ENCODE data around the gene KRT40. TPM values are rescaled to one million over a fixed set of nuclear protein-coding genes. Genes with fewer than 3 reads are reported as not detected.
A peak's percentile ranks its signal among the peaks of the same experiment; 100 is the strongest.

The KRT40 gene
- total and polyA plus RNA-seq, 2 of the 4 experiments (the other 2 are of a cell fraction): not detected

DNA sequence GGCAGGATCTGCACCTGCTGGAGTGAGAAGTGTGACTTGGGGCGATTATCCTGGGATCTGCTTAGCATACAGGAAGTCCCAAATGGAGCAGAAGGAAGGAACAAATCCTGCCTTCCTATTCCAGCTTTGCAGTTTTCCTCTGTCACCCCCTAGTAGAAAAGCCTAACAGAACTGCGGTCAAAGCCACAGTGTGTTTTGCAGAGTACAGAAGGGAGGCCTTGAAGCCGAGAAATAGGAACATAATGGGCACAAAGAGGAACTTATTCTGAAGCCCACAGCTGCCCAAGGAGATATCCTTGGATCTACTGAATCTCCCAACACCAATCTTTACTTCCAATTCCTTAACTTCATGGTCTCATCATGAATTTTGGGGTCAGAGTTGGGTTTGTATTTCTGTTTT lies 34.4 kb upstream of the KRT40 start:
- Histone ChIP-seq H2AK9ac (replicated peaks; ENCODE audit: low read depth, low read length, poor library complexity) (no peak overlapping the region), H2AFZ (replicated peaks; ENCODE audit: low read length, poor library complexity) (peak overlapping the region; percentile 1), H2BK15ac (ENCODE audit: low read depth, low read length) (no peak overlapping the region), H4K20me1 (ENCODE audit: insufficient read depth, low read length) (no peaks in the 10 kb centered on the region), H2BK20ac (ENCODE audit: low read depth, low read length) (no peak overlapping the region), H3K9me3 (ENCODE audit: control insufficient read depth, insufficient read depth, low read length) (no peaks in the 10 kb centered on the region; the same call in 1 of the 2 replicates), H3K36me3 (ENCODE audit: control insufficient read depth, insufficient read depth, low read length) (no peaks in the 10 kb centered on the region), H3K4ac (ENCODE audit: low read depth, low read length) (no peak overlapping the region; the same call in 1 of the 2 replicates), H4K5ac (ENCODE audit: low read depth, low read length) (no peak overlapping the region), H3K27me3 (ENCODE audit: control insufficient read depth, insufficient read depth, low read length) (no peaks in the 10 kb centered on the region; the same call in 1 of the 2 replicates), H3K14ac (replicated peaks; ENCODE audit: low read depth, low read length) (no peak overlapping the region), H3K4me2 (ENCODE audit: low read depth, low read length) (no peak overlapping the region), H3K9ac (ENCODE audit: low read depth, low read length) (no peak overlapping the region), H3K23ac (ENCODE audit: low read depth, low read length) (no peak overlapping the region), H2BK5ac (ENCODE audit: low read depth, low read length, poor library complexity, severe bottlenecking) (no peak overlapping the region), H3K27ac (ENCODE audit: insufficient read depth, low read length) (no peak overlapping the region), H3K18ac (ENCODE audit: low read depth, low read length) (no peak overlapping the region), H3K4me1 (ENCODE audit: control insufficient read depth, insufficient read depth, low read length) (peaks cover 1% of the 10 kb centered on the region; the same call in 1 of the 2 replicates), H2AK5ac (ENCODE audit: low read depth, low read length) (no peak overlapping the region), H3K79me1 (ENCODE audit: low read depth in 1 of 2, low read length in 2 of 2) (no peaks in the 10 kb centered on the region), H4K8ac (ENCODE audit: low read depth in 2 of 2, low read length in 2 of 2) (no peak overlapping the region; a peak in 1 of 4 replicates), H3K4me3 (ENCODE audit: insufficient read depth, low read depth, low read length) (no peak overlapping the region), H2BK120ac (ENCODE audit: low read depth, low read length) (no peak overlapping the region), H4K91ac (ENCODE audit: insufficient read depth, low read depth, low read length) (no peak overlapping the region; the same call in 1 of the 2 replicates), H3K56ac (ENCODE audit: extremely low read depth, insufficient read depth, low read length) (no peak overlapping the region), H3K9me1 (ENCODE audit: insufficient read depth, low read length) (no peaks in the 10 kb centered on the region; the same call in 1 of the 2 replicates)
- DNase-seq (no peak), ATAC-seq (ENCODE audit: low read depth) (no peak)
- in situ Hi-C loops (cut with MboI; ENCODE audit: low sequenced_read_pairs) (no loop called here), intact Hi-C loops (cut with micrococcal nuclease) (no loop called here), dilution Hi-C loops (cut with HindIII; ENCODE audit: low sequenced_read_pairs, unreplicated experiment) (no loop called here)
- CTCF ChIA-PET: interaction anchor here (1.3 kb wide), 1 partner anchor 304 kb away, joined by 5 read pairs; no protein-coding TSS in a partner anchor
- no CpG with 5 or more reads among the region's 3 CpGs for WGBS, 2 experiments (ENCODE audit: extremely low coverage in 2 of 2, insufficient read length in 1 of 2)
- BruUV-seq (replicated peaks): no TSS peak
- no peak for TF ChIP-seq MAFK (IDR thresholded peaks at IDR 0.05; ENCODE audit: low read depth, low read length)
- TF ChIP-seq, protein P1, sequence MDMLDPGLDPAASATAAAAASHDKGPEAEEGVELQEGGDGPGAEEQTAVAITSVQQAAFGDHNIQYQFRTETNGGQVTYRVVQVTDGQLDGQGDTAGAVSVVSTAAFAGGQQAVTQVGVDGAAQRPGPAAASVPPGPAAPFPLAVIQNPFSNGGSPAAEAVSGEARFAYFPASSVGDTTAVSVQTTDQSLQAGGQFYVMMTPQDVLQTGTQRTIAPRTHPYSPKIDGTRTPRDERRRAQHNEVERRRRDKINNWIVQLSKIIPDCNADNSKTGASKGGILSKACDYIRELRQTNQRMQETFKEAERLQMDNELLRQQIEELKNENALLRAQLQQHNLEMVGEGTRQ (IDR thresholded peaks at IDR 0.05; ENCODE audit: low read depth, low read length): no peak
- TF ChIP-seq, protein P2, sequence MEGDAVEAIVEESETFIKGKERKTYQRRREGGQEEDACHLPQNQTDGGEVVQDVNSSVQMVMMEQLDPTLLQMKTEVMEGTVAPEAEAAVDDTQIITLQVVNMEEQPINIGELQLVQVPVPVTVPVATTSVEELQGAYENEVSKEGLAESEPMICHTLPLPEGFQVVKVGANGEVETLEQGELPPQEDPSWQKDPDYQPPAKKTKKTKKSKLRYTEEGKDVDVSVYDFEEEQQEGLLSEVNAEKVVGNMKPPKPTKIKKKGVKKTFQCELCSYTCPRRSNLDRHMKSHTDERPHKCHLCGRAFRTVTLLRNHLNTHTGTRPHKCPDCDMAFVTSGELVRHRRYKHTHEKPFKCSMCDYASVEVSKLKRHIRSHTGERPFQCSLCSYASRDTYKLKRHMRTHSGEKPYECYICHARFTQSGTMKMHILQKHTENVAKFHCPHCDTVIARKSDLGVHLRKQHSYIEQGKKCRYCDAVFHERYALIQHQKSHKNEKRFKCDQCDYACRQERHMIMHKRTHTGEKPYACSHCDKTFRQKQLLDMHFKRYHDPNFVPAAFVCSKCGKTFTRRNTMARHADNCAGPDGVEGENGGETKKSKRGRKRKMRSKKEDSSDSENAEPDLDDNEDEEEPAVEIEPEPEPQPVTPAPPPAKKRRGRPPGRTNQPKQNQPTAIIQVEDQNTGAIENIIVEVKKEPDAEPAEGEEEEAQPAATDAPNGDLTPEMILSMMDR (conservative IDR thresholded peaks at IDR 0.05; ENCODE audit: low read depth, low read length): no peak
- no peak for TF ChIP-seq MXI1 (IDR thresholded peaks at IDR 0.05; ENCODE audit: borderline replicate concordance, low read depth, low read length)
- no peak for TF ChIP-seq RCOR1 (IDR thresholded peaks at IDR 0.05; ENCODE audit: insufficient replicate concordance, low read length)
- TF ChIP-seq FOS (IDR thresholded peaks at IDR 0.05; ENCODE audit: low read depth, low read length): no peak
- TF ChIP-seq, protein P3, sequence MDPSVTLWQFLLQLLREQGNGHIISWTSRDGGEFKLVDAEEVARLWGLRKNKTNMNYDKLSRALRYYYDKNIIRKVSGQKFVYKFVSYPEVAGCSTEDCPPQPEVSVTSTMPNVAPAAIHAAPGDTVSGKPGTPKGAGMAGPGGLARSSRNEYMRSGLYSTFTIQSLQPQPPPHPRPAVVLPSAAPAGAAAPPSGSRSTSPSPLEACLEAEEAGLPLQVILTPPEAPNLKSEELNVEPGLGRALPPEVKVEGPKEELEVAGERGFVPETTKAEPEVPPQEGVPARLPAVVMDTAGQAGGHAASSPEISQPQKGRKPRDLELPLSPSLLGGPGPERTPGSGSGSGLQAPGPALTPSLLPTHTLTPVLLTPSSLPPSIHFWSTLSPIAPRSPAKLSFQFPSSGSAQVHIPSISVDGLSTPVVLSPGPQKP (IDR thresholded peaks at IDR 0.05; ENCODE audit: borderline replicate concordance, low read depth, low read length): no peak
- TF ChIP-seq BHLHE40 (IDR thresholded peaks at IDR 0.05; ENCODE audit: low read depth, low read length): no peak
- TF ChIP-seq SMC3 (IDR thresholded peaks at IDR 0.05; ENCODE audit: low read depth, low read length): no peak
- no peak for TF ChIP-seq MAZ (IDR thresholded peaks at IDR 0.05; ENCODE audit: borderline replicate concordance, low read depth, low read length)
- POLR2A ChIA-PET (ENCODE audit: unreplicated experiment): no interaction called here

Measured in IMR-90 (cell line).